T-helper 2 cell (primary cell): ENCODE data around the gene GET4.

ENCODE experiments used
- DNase-seq, 5 experiments: peaks; one replicate each; pipeline versions ENCODE4 v3.0.0 to v3.0.0-alpha.2; 2012 to 2022

GET4 gene

GRCh38 chr7:886626-887487 is 10.5 kb downstream of the GET4 start:
- no peak for DNase-seq

GRCh38 chr7:887488-887820 is 11.1 kb downstream of the GET4 start:
- DNase-seq = no peak

GRCh38 chr7:888081-889024 is 12.0 kb downstream of the GET4 start:
- no peak for DNase-seq

GRCh38 chr7:889025-889390 is 12.7 kb downstream of the GET4 start:
- DNase-seq = no peak

- DNase-seq = no peak
Observed at GRCh38 chr7:889391-889790, 13.0 kb downstream of the GET4 start.

- no peak for DNase-seq
Observed at GRCh38 chr7:890868-891267, 14.5 kb downstream of the GET4 start.

GRCh38 chr7:891291-891690 is 14.9 kb downstream of the GET4 start:
- DNase-seq = no peak

- no peak for DNase-seq
Observed at GRCh38 chr7:891805-892204, 15.5 kb downstream of the GET4 start.

- DNase-seq = no peak
Observed at GRCh38 chr7:892648-893593, 16.6 kb downstream of the GET4 start.

- no peak for DNase-seq
Observed at GRCh38 chr7:893686-894085, 17.3 kb downstream of the GET4 start.

GRCh38 chr7:894164-894867 is 18.0 kb downstream of the GET4 start:
- no peak for DNase-seq

- DNase-seq = no peak
Observed at GRCh38 chr7:894927-895450, 18.6 kb downstream of the GET4 start.

GRCh38 chr7:895451-896052 is 19.2 kb downstream of the GET4 start:
- no peak for DNase-seq

GRCh38 chr7:896346-897075 is 20.2 kb downstream of the GET4 start:
- DNase-seq = no peak

- no peak for DNase-seq
Observed at GRCh38 chr7:897086-897485, 20.7 kb downstream of the GET4 start.

GRCh38 chr7:897771-898376 is 21.5 kb downstream of the GET4 start:
- no peak for DNase-seq

- DNase-seq = no peak
Observed at GRCh38 chr7:898460-898854, 22.1 kb downstream of the GET4 start.

- DNase-seq = no peak
Observed at GRCh38 chr7:898855-899681, 22.7 kb downstream of the GET4 start.

- no peak for DNase-seq
Observed at GRCh38 chr7:899806-900205, 23.5 kb downstream of the GET4 start.
